Aorta (tissue), 5 donors: ENCODE measurements around the gene OR9Q1. TPM values are rescaled to one million over a fixed set of nuclear protein-coding genes. Genes with fewer than 3 reads are reported as not detected.

ENCODE experiments used
- ATAC-seq: fragments of 200-7000 bp; cut with Tn5 transposase; one replicate; pipeline ENCODE4 v1.9.1; 2022; ENCODE audit warnings: moderate library complexity; ENCODE audit not compliant: low FRiP score
- DNase-seq, 2 donors: peaks; one replicate each; pipeline ENCODE4 v3.0.0-alpha.2; 2020
- H3K27ac ChIP-seq, 2 donors: one replicate each; pipeline ENCODE4 v1.5.1; 2013; ENCODE audit warnings: low read length in 2 of 2, mild to moderate bottlenecking in 2 of 2, moderate library complexity in 2 of 2, control low read depth in 1 of 2, inconsistent platforms in 1 of 2, low read depth in 1 of 2
- H3K27me3 ChIP-seq, 2 donors: one replicate each; pipeline ENCODE4 v1.6.1; 2013; ENCODE audit warnings: control low read depth in 1 of 2, low read length in 1 of 2, mild to moderate bottlenecking in 1 of 2, moderate library complexity in 1 of 2; ENCODE audit not compliant: insufficient read depth in 2 of 2, control insufficient read depth in 1 of 2
- H3K36me3 ChIP-seq, 2 donors: one replicate each; pipeline ENCODE4 v1.6.1; 2013; ENCODE audit warnings: control low read depth in 1 of 2, low read length in 1 of 2, mild to moderate bottlenecking in 1 of 2; ENCODE audit not compliant: insufficient read depth in 2 of 2, control insufficient read depth in 1 of 2
- H3K4me1 ChIP-seq, 2 donors: one replicate each; pipeline ENCODE4 v1.6.1; 2013; ENCODE audit warnings: low read length in 2 of 2, control low read depth in 1 of 2, mild to moderate bottlenecking in 1 of 2, moderate library complexity in 1 of 2; ENCODE audit not compliant: insufficient read depth in 2 of 2, control insufficient read depth in 1 of 2
- H3K4me3 ChIP-seq, 2 donors: one replicate each; pipeline ENCODE4 v1.5.1; 2013; ENCODE audit warnings: low read length in 2 of 2, control low read depth in 1 of 2, mild to moderate bottlenecking in 1 of 2
- H3K9me3 ChIP-seq: one replicate; pipeline ENCODE4 v1.6.1; 2013; ENCODE audit warnings: mild to moderate bottlenecking, low read length; ENCODE audit not compliant: control insufficient read depth
- WGBS, 2 donors: extraction: QIAGEN DNeasy Blood & Tissue Kit; methylation state at CpG; one replicate each; pipeline ENCODE4 v1.1.7; 2013; 5-methylcytosine and 5-hydroxymethylcytosine counted together
- intact Hi-C, 2 donors: fragments of 100-400 bp; cut with DNase I; formaldehyde crosslinking; loops; one replicate each; pipeline versions ENCODE4 v1.14.2 to v1.15.0; 2022
- polyA plus RNA-seq, 2 donors: library from polyadenylated mRNA; stranded (reverse); fragments of 200-250 nt; gene quantifications; one replicate each; pipeline ENCODE4 v1.2.3, GENCODE V29; 2013
- total RNA-seq, 2 donors: library from RNA; stranded (reverse); fragmentation: NEBNext Ultra II Directional; extraction: Animal tissue kit (Norgen Biotek cat#: 25700); gene quantifications; one replicate each; pipeline ENCODE4 v1.2.1, GENCODE V29; 2021
- donor health status: healthy with polysubstance abuse.
- donor health status: Bipolar disorder and iron deficiency.
- donor health status: DM: no; HTN: no; CAD: no.
- donor health status: DM: no; HTN: no; CAD: no.
- donor health status: DM: yes; HTN: yes; CAD: no.

The OR9Q1 gene
- total and polyA plus RNA-seq, 4 donors, result not detected

- DNase-seq (no peak), ATAC-seq (no peak)
- Histone ChIP-seq H3K4me3 (no peak overlapping the region), H3K4me1 (no peaks in the 10 kb centered on the region), H3K27me3 (no peaks in the 10 kb centered on the region), H3K27ac (no peak overlapping the region), H3K36me3 (no peaks in the 10 kb centered on the region), H3K9me3 (no peaks in the 10 kb centered on the region)
- intact Hi-C loops, result no loop called here
Observed at GRCh38 chr11:58216476-58216875, 192.8 kb downstream of the OR9Q1 start.

DNA sequence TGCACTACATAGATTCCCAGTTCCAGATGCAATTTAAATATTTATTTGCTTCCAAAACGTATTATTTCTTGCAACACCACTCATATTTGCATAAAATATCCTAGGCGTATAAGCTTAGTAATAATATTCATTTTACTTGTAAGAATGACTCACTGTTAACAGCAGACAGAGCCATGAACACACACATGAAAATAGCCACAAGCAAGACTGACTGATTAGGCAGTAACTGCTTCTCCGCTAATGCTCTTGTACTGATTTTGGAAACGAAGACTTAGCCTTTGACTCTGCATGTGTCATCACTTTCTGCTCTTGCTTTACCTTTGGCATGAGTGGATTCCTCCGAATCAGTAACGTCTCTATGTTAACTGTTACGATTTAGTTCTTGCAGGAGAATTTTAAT is 199.0 kb downstream of the OR9Q1 start:
- no peak for ATAC-seq
- Histone ChIP-seq H3K4me1 (no peaks in the 10 kb centered on the region), H3K36me3 (no peaks in the 10 kb centered on the region), H3K27ac (no peak overlapping the region), H3K9me3 (peaks cover 3% of the 10 kb centered on the region), H3K4me3 (no peak overlapping the region), H3K27me3 (no peaks in the 10 kb centered on the region)
- DNase-seq, result no peak
- intact Hi-C loops, result no loop called here
- WGBS, 2 donors, result 71 to 77% methylated on average over 7 of the region's 7 CpGs

DNA sequence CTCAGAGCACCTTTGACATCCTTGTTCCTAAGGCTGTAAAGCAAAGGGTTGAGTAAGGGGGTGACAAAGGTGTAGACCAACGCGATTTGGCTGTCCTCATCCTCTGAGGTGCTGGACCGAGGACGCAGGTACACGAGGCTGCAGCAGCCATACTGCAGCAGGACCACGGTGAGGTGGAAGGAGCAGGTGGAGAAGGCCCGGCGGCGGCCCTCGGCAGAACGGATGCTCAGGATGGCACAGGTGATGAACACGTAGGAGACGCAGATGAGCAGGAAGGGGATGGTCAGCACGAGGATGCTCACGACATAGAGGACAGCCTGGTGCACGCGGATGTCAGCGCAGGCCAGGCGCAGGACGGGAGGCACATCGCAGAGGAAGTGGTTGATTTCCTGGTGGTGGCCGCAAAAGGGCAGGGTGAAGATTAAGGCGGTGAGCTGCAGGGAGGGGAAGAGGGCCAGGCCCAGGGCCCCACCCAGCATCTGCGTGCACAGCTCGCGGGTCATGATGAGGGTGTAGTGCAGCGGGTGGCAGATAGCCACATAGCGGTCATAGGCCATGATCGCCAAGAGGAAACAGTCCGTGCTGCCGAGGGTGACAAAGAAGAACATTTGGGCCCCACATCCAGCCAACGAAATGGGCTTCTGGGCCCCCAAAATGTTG is 204.4 kb downstream of the OR9Q1 start:
- Histone ChIP-seq H3K4me1 (no peaks in the 10 kb centered on the region), H3K9me3 (peaks cover 3% of the 10 kb centered on the region), H3K4me3 (no peak overlapping the region), H3K36me3 (no peaks in the 10 kb centered on the region), H3K27ac (no peak overlapping the region), H3K27me3 (no peaks in the 10 kb centered on the region)
- intact Hi-C loops, result no loop called here
- WGBS, 2 donors, result 91 to 92% methylated on average over 32 of the region's 32 CpGs
- peak in 1 of 2 donors; percentile 64 for DNase-seq
- ATAC-seq, result no peak

Other genes starting within 250 kb of the OR9Q1 start
- not detected for gene OR6Q1, start 7.1 kb downstream of the OR9Q1 start, total RNA-seq
- not detected for gene OR6Q1, start 7.1 kb downstream of the OR9Q1 start, polyA plus RNA-seq
- not detected for gene OR9I1, start 101.6 kb downstream of the OR9Q1 start, total RNA-seq
- gene OR9I1, start 101.6 kb downstream of the OR9Q1 start, polyA plus RNA-seq, result not detected
- not detected for gene OR9Q2, start 165.2 kb downstream of the OR9Q1 start, total RNA-seq
- gene OR9Q2, start 165.2 kb downstream of the OR9Q1 start, polyA plus RNA-seq, result not detected
- gene OR1S2, start 180.3 kb downstream of the OR9Q1 start, total RNA-seq, result not detected
- gene OR1S2, start 180.3 kb downstream of the OR9Q1 start, polyA plus RNA-seq, result not detected
- gene OR1S1, start 188.8 kb downstream of the OR9Q1 start, total RNA-seq, result not detected
- gene OR1S1, start 188.8 kb downstream of the OR9Q1 start, polyA plus RNA-seq, result not detected
- not detected for gene OR10Q1, start 205.0 kb downstream of the OR9Q1 start, total RNA-seq
- not detected for gene OR10Q1, start 205.0 kb downstream of the OR9Q1 start, polyA plus RNA-seq
- gene OR10W1, start 244.4 kb downstream of the OR9Q1 start, total RNA-seq, result not detected
- not detected for gene OR10W1, start 244.4 kb downstream of the OR9Q1 start, polyA plus RNA-seq